Parathyroid adenoma (tissue), 2 donors: Measurements from ENCODE around the gene RGS3.

Experiments used
- H2AFZ ChIP-seq: fragments of 300-600 bp; sonication (generic); one replicate; pipeline ENCODE4 v1.7.0; 2017; ENCODE audit warnings: antibody characterized with exemption, mild to moderate bottlenecking
- H3K27ac ChIP-seq: fragments of 300-600 bp; sonication (generic); one replicate; pipeline ENCODE4 v1.7.0; 2017
- H3K27me3 ChIP-seq: fragments of 300-600 bp; sonication (generic); one replicate; pipeline ENCODE4 v1.7.0; 2017; ENCODE audit warnings: low read length; ENCODE audit not compliant: control insufficient read depth, insufficient read depth
- H3K36me3 ChIP-seq: fragments of 300-600 bp; sonication (generic); one replicate; pipeline ENCODE4 v1.7.0; 2017; ENCODE audit warnings: low read length; ENCODE audit not compliant: control insufficient read depth, insufficient read depth
- H3K4me1 ChIP-seq: fragments of 300-600 bp; sonication (generic); one replicate; pipeline ENCODE4 v1.7.0; 2017; ENCODE audit warnings: control low read depth
- H3K4me2 ChIP-seq: fragments of 300-600 bp; sonication (generic); one replicate; pipeline ENCODE4 v1.7.0; 2017; ENCODE audit warnings: low read length
- H3K4me3 ChIP-seq: fragments of 300-600 bp; sonication (generic); one replicate; pipeline ENCODE4 v1.7.0; 2017; ENCODE audit warnings: low read depth, low read length
- H3K79me2 ChIP-seq: fragments of 300-600 bp; sonication (generic); one replicate; pipeline ENCODE4 v1.7.0; 2017; ENCODE audit warnings: control low read depth
- H3K9ac ChIP-seq: fragments of 300-600 bp; sonication (generic); one replicate; pipeline ENCODE4 v1.7.0; 2017; ENCODE audit warnings: mild to moderate bottlenecking
- H3K9me3 ChIP-seq: fragments of 300-600 bp; sonication (generic); one replicate; pipeline ENCODE4 v1.7.0; 2017; ENCODE audit warnings: low read length; ENCODE audit not compliant: control insufficient read depth
- CTCF ChIP-seq: fragments of 300-600 bp; sonication (generic); IDR thresholded peaks from one replicate; pipeline ENCODE4 v1.7.0; 2017; ENCODE audit warnings: antibody characterized with exemption, mild to moderate bottlenecking
- donor health status: primary hyperparathyroidism.

RGS3 gene

GRCh38 chr9:113568571-113569321 is 105.2 kb downstream of the RGS3 start:
- H3K27ac ChIP-seq: no peak overlapping the region
- no peak overlapping the region for H3K4me2 ChIP-seq
- no peaks in the 10 kb centered on the region for H3K79me2 ChIP-seq
- H3K4me3 ChIP-seq: no peak overlapping the region
- H2AFZ ChIP-seq: no peak overlapping the region
- no peaks in the 10 kb centered on the region for H3K36me3 ChIP-seq
- no peaks in the 10 kb centered on the region for H3K9me3 ChIP-seq
- no peaks in the 10 kb centered on the region for H3K4me1 ChIP-seq
- TF ChIP-seq CTCF: no peak
- no peak overlapping the region for H3K9ac ChIP-seq
- H3K27me3 ChIP-seq: no peaks in the 10 kb centered on the region

- Histone ChIP-seq H3K27me3 (no peaks in the 10 kb centered on the region), H3K4me1 (no peaks in the 10 kb centered on the region), H3K27ac (no peak overlapping the region), H3K79me2 (no peaks in the 10 kb centered on the region), H3K9me3 (no peaks in the 10 kb centered on the region), H3K4me2 (no peak overlapping the region), H3K4me3 (no peak overlapping the region), H2AFZ (no peak overlapping the region), H3K9ac (no peak overlapping the region), H3K36me3 (no peaks in the 10 kb centered on the region)
- TF ChIP-seq CTCF: no peak
Observed at GRCh38 chr9:113569472-113570060, 106.0 kb downstream of the RGS3 start.

GRCh38 chr9:113570106-113570505 is 106.6 kb downstream of the RGS3 start:
- no peak overlapping the region for H3K27ac ChIP-seq

GRCh38 chr9:113570749-113571711 is 107.5 kb downstream of the RGS3 start:
- H3K4me1 ChIP-seq: no peaks in the 10 kb centered on the region
- H3K4me3 ChIP-seq: no peak overlapping the region
- no peaks in the 10 kb centered on the region for H3K79me2 ChIP-seq
- no peak overlapping the region for H3K4me2 ChIP-seq
- TF ChIP-seq CTCF: no peak
- H3K27ac ChIP-seq: no peak overlapping the region
- H3K9me3 ChIP-seq: no peaks in the 10 kb centered on the region
- H3K36me3 ChIP-seq: no peaks in the 10 kb centered on the region
- no peak overlapping the region for H2AFZ ChIP-seq
- no peaks in the 10 kb centered on the region for H3K27me3 ChIP-seq
- H3K9ac ChIP-seq: no peak overlapping the region

More at GRCh38 chr9:113570106-113570505, 106.6 kb downstream of the RGS3 start:
- Histone ChIP-seq H3K4me1 (no peaks in the 10 kb centered on the region), H3K4me2 (no peak overlapping the region), H3K9me3 (no peaks in the 10 kb centered on the region), H3K9ac (no peak overlapping the region), H2AFZ (no peak overlapping the region), H3K36me3 (no peaks in the 10 kb centered on the region), H3K4me3 (no peak overlapping the region), H3K79me2 (no peaks in the 10 kb centered on the region), H3K27me3 (no peaks in the 10 kb centered on the region)
- no peak for TF ChIP-seq CTCF
